Subcutaneous adipose tissue (tissue), 4 donors: ENCODE measurements around the gene FAM228A. TPM values are rescaled to one million over a fixed set of nuclear protein-coding genes. Genes with fewer than 3 reads are reported as not detected.

Source experiments
- total RNA-seq, 4 donors: library from RNA; depleted of rRNA; stranded (reverse); fragments of >200 nt; gene quantifications; one replicate each; pipeline ENCODE4 v1.1.0, GENCODE V29; 2016
- TF ChIP-seq, protein P1 (sequence below): fragments of 450-650 bp; IDR thresholded peaks from one replicate; pipeline ENCODE4 v1.5.1; 2016; ENCODE audit warnings: low read depth, mild to moderate bottlenecking, control low read depth, antibody characterized with exemption, moderate library complexity

Gene FAM228A
- total RNA-seq, 4 donors from 2014 or later, result 1.0 to 8.2 (median 2.4) TPM

DNA sequence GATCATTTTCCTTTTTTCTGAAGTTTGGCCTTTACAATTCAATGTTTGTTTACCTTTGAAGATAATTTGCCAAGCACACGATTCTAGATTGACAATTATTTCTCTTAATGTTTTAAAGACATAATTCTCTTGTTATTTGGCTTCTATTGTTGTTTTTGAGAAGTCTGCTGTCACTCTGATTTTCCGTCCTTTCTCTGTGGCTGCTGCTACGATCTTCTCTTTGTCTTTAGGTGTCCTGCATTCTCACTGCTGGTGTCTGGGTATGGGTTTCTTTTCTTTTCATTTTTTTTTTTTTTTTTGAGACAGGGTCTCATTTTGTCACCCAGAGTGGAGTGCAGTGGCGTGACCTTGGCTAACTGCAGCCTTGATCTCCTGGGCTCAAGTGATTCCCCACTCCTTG lies 15.1 kb upstream of the FAM228A start:
- TF ChIP-seq, protein P1, sequence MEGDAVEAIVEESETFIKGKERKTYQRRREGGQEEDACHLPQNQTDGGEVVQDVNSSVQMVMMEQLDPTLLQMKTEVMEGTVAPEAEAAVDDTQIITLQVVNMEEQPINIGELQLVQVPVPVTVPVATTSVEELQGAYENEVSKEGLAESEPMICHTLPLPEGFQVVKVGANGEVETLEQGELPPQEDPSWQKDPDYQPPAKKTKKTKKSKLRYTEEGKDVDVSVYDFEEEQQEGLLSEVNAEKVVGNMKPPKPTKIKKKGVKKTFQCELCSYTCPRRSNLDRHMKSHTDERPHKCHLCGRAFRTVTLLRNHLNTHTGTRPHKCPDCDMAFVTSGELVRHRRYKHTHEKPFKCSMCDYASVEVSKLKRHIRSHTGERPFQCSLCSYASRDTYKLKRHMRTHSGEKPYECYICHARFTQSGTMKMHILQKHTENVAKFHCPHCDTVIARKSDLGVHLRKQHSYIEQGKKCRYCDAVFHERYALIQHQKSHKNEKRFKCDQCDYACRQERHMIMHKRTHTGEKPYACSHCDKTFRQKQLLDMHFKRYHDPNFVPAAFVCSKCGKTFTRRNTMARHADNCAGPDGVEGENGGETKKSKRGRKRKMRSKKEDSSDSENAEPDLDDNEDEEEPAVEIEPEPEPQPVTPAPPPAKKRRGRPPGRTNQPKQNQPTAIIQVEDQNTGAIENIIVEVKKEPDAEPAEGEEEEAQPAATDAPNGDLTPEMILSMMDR, result no peak

DNA sequence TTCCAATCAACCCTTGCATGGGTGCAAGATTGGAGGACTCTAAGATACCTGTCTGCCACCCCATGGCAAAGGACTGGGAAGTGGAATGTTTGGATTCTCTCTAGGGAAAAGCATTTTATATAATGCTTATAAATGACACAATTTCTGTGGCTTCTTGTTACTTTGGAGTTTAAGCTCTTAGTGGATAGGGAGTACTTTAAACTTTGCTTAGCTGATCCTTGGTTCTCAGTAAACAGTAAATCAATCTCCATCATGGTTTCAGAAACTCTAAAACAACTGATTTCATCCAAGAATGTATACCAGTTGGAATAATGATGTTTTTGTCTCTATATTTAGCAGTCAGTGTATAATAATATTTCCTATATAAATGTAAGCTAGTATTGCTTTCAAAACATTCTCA lies 14.1 kb upstream of the FAM228A start:
- TF ChIP-seq, protein P1, result no peak

DNA sequence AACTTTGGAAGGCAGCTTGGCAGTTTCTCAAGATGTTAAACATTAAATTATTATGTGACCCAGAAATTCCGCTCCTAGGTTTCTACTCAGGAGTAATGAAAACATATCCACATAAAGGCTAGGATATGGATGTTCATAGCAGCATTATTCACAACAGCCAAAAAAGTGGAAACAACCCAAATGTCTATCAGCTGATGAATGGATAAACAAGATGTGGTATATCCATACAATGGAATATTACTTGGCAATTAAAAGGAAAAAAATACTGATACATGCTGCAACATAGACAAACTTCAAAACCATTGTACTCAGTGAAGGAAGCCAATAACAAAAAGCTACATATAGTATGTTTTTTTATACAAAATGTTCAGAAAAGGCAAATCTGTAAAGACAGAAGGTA lies 12.4 kb upstream of the FAM228A start:
- TF ChIP-seq, protein P1, result no peak

DNA sequence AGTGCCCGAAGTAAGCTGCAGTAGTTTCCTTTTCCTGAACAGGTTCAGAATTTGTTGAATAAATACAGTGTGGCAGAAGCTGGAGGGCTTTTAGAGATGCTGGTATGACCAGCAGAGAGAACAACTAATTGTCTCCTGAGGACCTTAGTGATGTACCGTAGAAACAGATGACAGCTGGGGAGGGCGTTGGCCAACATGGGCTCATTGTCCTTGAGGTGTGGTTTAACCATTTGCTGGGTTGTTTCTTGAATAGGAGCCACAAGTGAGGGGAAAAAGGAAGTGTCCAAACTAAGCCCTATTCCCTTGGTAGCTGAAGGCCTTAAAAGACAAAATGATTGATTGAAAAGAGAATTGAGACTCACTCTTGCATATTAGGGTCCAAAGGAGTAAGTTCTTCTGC lies 11.7 kb upstream of the FAM228A start:
- TF ChIP-seq, protein P1, result no peak

DNA sequence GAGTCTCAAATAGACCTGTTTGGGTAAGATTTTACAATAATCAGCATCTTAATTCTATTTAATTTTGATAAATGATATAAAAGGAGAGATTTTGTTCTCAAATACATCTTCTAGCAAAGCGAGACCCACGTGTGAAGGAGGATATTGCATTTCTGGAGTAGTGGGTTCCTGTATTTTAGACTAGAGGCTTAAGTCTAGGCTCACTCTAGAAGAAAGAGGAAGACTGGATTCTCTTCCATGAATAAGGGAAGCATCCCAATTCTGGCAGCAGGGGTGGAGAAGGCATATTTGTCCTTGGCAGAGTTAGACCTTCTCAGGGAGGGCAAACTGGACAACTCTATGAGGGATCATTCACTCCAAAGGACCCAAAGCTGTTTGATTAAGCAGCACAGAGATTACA lies 11.3 kb upstream of the FAM228A start:
- TF ChIP-seq, protein P1, result no peak

DNA sequence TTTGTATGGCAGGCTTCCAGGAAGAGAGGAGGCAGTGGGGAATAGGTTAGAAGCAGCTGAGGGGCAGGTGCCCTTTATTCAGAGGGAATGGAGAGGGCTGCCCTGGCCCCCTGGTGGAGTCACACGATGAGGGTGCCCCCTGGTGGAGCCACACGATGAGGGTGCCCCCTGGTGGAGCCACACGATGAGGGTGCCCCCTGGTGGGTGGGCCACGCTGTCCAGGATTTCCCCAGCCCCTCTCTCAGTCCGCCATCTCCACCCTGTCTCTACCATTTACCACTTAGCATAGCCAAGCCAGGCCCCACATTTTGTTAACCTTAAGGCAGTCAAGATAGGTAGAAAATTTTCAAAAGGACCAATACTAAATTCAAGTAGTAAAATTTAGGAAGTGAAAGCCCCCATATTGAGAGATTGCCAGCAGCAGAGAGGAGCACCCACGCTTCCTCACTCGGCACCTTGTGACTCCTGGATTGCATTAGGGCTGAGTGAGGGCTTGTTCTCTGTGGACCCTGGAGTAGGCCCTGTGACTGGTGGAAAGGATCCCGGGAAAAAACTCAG lies 10.4 kb upstream of the FAM228A start:
- TF ChIP-seq, protein P1, result no peak

DNA sequence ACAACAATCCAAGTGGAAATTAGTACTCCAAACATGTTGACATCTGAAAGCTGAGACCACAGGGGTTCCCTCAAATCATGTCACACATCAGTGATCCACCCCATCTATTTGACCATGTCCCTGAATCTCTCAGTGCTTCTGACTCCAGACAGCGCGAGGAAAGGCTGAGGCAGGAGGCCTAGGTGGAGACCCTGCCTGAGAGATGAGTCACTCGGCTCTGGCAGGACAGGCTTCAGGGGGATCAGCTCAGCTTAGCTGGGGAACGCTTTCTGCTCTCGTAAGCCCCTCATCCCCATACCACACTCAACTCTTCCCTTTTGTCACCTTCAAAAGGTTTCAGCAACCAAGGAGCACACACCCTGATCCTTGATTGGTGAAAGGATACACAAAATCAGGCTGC lies 5.8 kb upstream of the FAM228A start:
- TF ChIP-seq, protein P1, result no peak
